ENCODE measurements around the gene GDE1. TPM values are rescaled to one million over a fixed set of nuclear protein-coding genes. Genes with fewer than 3 reads are reported as not detected.

The GDE1 gene
- polyA plus RNA-seq, 2 of the 4 experiments (the other 2 are of a cell fraction), result 54.9 to 85.2 TPM

GRCh38 chr16:19555186-19555937, 33.5 kb upstream of the GDE1 start, which contains the start of gene VPS35L:
VPS35L (plus strand) TSS chr16:19555703; CDS start chr16:19555730, 27 bp downstream.
- under 1% methylated on average over 37 of the region's 53 CpGs for WGBS (ENCODE audit: missing lambda C conversion rate)
- ChIA-PET CTCF (interaction anchor here (0.6 to 4.6 kb wide), 35 partner anchors 10 to 829 kb away, joined by 3 to 26 read pairs (median 4); partner anchors contain the start of gene CCP110), POLR2A (interaction anchor here (0.7 to 1.9 kb wide), 15 partner anchors 10 to 754 kb away, joined by 3 to 15 read pairs (median 3); partner anchors contain the start of genes ARL6IP1, CCP110, GDE1 and IQCK)
- FAIRE-seq (peak; percentile 32), DNase-seq (ENCODE audit: low read depth in 1 of 2, low spot score in 1 of 2) (peak; percentile 98 to 99), ATAC-seq (peak; percentile 97 to 99)
- Histone ChIP-seq H3K4me2 (peak within 1 kb of the TSS; percentile 84), H3K9me3 (no peaks in the 10 kb centered on the region), H3K4me1 (peaks cover 10% of the 10 kb centered on the region; the same call in 1 of the 3 replicates), H3K27ac (peak within 1 kb of the TSS; percentile 91 to 93), H3K4me3 (peak within 1 kb of the TSS; percentile 89)
- peak; percentile 44 to 48 for TF ChIP-seq RAD21 (conservative IDR thresholded peaks at IDR 0.05 in 1 of 2, IDR thresholded peaks at IDR 0.05 in 1 of 2)
- no peak for TF ChIP-seq SREBF2 (IDR thresholded peaks at IDR 0.05)
- TF ChIP-seq RFX5 (IDR thresholded peaks at IDR 0.05), result 0 out of 2 replicates have a peak, but pooled peaks have one; percentile 44
- TF ChIP-seq HES2 (IDR thresholded peaks at IDR 0.05), result no peak
- no peak for TF ChIP-seq CBX8 (IDR thresholded peaks at IDR 0.05)
- TF ChIP-seq, protein P1, sequence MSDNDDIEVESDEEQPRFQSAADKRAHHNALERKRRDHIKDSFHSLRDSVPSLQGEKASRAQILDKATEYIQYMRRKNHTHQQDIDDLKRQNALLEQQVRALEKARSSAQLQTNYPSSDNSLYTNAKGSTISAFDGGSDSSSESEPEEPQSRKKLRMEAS (IDR thresholded peaks at IDR 0.05), result peak; percentile 89
- TF ChIP-seq NFE2L2 (conservative IDR thresholded peaks at IDR 0.05; ENCODE audit: low read length), result no peak
- no peak for TF ChIP-seq HEYL (CRISPR knock-in tag; IDR thresholded peaks at IDR 0.05)
- TF ChIP-seq RNF2 (IDR thresholded peaks at IDR 0.05; ENCODE audit: borderline replicate concordance, low read depth), result no peak
- TF ChIP-seq JUNB (IDR thresholded peaks at IDR 0.05), result no peak
- no peak for TF ChIP-seq CBX2 (IDR thresholded peaks at IDR 0.05; ENCODE audit: borderline replicate concordance, low read depth)
- TF ChIP-seq, protein P2, sequence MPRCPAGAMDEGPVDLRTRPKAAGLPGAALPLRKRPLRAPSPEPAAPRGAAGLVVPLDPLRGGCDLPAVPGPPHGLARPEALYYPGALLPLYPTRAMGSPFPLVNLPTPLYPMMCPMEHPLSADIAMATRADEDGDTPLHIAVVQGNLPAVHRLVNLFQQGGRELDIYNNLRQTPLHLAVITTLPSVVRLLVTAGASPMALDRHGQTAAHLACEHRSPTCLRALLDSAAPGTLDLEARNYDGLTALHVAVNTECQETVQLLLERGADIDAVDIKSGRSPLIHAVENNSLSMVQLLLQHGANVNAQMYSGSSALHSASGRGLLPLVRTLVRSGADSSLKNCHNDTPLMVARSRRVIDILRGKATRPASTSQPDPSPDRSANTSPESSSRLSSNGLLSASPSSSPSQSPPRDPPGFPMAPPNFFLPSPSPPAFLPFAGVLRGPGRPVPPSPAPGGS (IDR thresholded peaks at IDR 0.05), result no peak
- TF ChIP-seq TFCP2L1 (CRISPR knock-in tag; IDR thresholded peaks at IDR 0.05), result no peak
- peak; percentile 88; the same call in 1 of the 2 replicates for TF ChIP-seq PHF8 (IDR thresholded peaks at IDR 0.05; ENCODE audit: borderline replicate concordance, low read depth)
- peak; percentile 48 for TF ChIP-seq SMC3 (IDR thresholded peaks at IDR 0.05)
- 0 out of 2 replicates have a peak, but pooled peaks have one; percentile 48 for TF ChIP-seq HOXB13 (CRISPR knock-in tag; IDR thresholded peaks at IDR 0.05; ENCODE audit: low read depth)
- TF ChIP-seq GATA3 (IDR thresholded peaks at IDR 0.05; ENCODE audit: borderline replicate concordance), result peak; percentile 10
- peak; percentile 89 for TF ChIP-seq USF2 (IDR thresholded peaks at IDR 0.05)
- peak; percentile 70 for TF ChIP-seq POLR2A (IDR thresholded peaks at IDR 0.05; ENCODE audit: low read length)
- TF ChIP-seq, protein P3, sequence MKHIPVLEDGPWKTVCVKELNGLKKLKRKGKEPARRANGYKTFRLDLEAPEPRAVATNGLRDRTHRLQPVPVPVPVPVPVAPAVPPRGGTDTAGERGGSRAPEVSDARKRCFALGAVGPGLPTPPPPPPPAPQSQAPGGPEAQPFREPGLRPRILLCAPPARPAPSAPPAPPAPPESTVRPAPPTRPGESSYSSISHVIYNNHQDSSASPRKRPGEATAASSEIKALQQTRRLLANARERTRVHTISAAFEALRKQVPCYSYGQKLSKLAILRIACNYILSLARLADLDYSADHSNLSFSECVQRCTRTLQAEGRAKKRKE (CRISPR knock-in tag; IDR thresholded peaks at IDR 0.05; ENCODE audit: low read depth), result 0 out of 2 replicates have a peak, but pooled peaks have one; percentile 29
- no peak for TF ChIP-seq HOXB5 (CRISPR knock-in tag; IDR thresholded peaks at IDR 0.05)
- no peak for TF ChIP-seq HOXA7 (CRISPR knock-in tag; IDR thresholded peaks at IDR 0.05)
- TF ChIP-seq MYC (IDR thresholded peaks at IDR 0.05; ENCODE audit: borderline replicate concordance, low read length), result peak; percentile 70
- no peak for TF ChIP-seq CHD4 (IDR thresholded peaks at IDR 0.05; ENCODE audit: borderline replicate concordance)
- no peak for TF ChIP-seq ZC3H11A (IDR thresholded peaks at IDR 0.05)
- no peak; the same call in 1 of the 2 replicates for TF ChIP-seq ZSCAN20 (CRISPR knock-in tag; IDR thresholded peaks at IDR 0.05)
- TF ChIP-seq HDAC2 (IDR thresholded peaks at IDR 0.05), result no peak
- no peak for TF ChIP-seq MAZ (IDR thresholded peaks at IDR 0.05; ENCODE audit: borderline replicate concordance, low read depth, low read length)
- TF ChIP-seq, protein P4, sequence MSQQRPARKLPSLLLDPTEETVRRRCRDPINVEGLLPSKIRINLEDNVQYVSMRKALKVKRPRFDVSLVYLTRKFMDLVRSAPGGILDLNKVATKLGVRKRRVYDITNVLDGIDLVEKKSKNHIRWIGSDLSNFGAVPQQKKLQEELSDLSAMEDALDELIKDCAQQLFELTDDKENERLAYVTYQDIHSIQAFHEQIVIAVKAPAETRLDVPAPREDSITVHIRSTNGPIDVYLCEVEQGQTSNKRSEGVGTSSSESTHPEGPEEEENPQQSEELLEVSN (IDR thresholded peaks at IDR 0.05; ENCODE audit: borderline replicate concordance, low read depth), result peak; percentile 58; the same call in 1 of the 2 replicates
- peak; percentile 65 for TF ChIP-seq MAFK (IDR thresholded peaks at IDR 0.05; ENCODE audit: partially characterized antibody)
- peak; percentile 70 to 80; a peak in 4 of 5 replicates for TF ChIP-seq JUN (IDR thresholded peaks at IDR 0.05)
- TF ChIP-seq ZFP36 (IDR thresholded peaks at IDR 0.05; ENCODE audit: borderline replicate concordance, partially characterized antibody), result no peak
- no peak for TF ChIP-seq NPAS2 (CRISPR knock-in tag; IDR thresholded peaks at IDR 0.05; ENCODE audit: borderline replicate concordance)
- TF ChIP-seq, protein P5, sequence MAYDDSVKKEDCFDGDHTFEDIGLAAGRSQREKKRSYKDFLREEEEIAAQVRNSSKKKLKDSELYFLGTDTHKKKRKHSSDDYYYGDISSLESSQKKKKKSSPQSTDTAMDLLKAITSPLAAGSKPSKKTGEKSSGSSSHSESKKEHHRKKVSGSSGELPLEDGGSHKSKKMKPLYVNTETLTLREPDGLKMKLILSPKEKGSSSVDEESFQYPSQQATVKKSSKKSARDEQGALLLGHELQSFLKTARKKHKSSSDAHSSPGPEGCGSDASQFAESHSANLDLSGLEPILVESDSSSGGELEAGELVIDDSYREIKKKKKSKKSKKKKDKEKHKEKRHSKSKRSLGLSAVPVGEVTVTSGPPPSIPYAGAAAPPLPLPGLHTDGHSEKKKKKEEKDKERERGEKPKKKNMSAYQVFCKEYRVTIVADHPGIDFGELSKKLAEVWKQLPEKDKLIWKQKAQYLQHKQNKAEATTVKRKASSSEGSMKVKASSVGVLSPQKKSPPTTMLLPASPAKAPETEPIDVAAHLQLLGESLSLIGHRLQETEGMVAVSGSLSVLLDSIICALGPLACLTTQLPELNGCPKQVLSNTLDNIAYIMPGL (CRISPR knock-in tag; IDR thresholded peaks at IDR 0.05; ENCODE audit: borderline replicate concordance), result no peak

Measured in A549 (cell line).